Ecto neural progenitor cell (in vitro differentiated cells): Measurements from ENCODE around the gene SLPI.
A peak's percentile ranks its signal among the peaks of the same experiment; 100 is the strongest.

Source experiments
- DNase-seq: peaks from one replicate; pipeline ENCODE4 v3.0.0-alpha.2; 2018; ENCODE audit warnings: low spot score

SLPI gene

DNA sequence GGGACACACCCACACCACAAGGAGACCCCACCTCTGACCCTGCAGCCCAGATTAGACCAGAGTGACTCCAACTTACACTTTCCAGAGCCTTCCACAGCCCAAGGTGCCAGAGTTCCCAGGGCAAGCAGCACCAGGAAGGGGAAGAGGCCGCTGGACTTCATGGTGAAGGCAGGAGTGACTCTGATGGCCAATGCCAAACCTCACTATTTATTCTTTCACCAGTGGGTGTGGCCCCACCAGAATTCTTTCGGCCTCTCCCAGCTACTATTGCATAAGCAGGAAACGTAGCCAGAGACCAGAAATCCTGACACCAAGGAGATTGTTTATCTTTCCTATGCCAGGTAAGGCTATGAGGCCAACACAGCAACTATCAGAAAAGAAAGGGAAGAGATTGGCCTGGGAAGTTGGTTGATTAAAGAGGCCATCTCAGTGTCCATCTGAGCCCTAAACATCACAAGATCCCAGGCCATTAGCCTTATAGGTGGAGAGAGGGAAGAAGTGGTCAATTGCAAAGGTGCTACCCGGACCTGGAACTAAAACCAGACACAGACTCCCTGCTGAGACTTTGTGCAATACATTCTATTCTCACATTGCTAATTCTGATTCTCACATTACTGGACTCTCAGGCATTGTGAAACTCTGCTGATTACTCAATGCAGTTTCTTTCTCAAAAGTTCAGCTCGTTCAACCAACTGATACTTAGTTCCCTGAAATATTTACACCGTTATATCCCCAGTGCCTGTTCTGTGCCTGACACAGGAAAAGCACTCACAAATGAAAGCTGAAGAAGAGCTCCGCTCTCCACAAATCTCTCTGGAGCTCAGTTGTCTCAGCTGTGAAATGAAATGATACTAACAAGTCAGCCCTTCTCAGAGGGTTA lies at the start of gene SLPI:
TSS of gene SLPI (minus strand) at position 182 of the 880 bp plus-strand sequence. CDS start at position 161, 21 bp downstream.
- no peak for DNase-seq

GRCh38 chr20:45303586-45304463 lies 49.5 kb upstream of the SLPI start:
- DNase-seq, result no peak

- DNase-seq, result no peak
Observed at GRCh38 chr20:45301824-45302271, 47.5 kb upstream of the SLPI start.

DNA sequence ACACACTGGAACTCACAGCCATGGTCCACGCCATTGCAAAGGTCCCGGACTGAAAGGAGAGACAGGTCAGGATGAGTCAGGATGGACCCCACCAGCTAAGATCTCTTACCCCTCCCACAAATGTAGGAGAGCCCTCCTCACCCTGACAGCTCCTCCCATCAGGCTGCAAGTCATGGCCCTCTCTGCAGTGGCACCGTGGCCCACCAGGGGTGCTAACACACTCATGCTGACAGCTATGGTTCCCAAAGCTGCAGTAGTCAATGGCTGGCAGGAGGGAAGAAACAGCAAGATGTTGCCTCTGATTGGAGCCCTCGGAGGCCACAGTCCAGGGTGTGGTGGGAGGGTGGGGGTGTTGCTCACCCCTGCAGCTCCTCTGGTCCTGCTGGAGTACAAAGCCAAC lies 46.6 kb upstream of the SLPI start:
- DNase-seq, result peak; percentile 73

DNA sequence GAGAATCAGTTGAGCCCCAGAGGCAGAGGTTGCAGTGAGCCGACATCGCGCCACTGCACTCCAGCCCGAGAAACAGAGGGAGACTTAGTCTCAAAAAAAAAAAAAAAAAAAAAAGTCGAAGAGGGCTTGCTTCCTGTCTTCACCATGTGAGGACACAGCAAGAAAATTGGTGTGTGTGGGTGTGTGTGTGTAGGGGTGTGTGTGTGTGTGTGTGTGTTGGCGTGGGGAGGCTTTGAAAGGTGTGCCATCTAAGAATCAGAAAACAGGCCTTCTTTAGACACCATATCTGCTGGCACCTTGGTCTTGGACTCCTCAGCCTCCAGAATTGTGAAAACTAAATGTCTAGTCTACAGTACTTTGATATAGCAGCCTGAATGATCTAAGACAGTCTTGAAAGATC lies 45.4 kb upstream of the SLPI start:
- no peak for DNase-seq

- DNase-seq, result no peak
Observed at GRCh38 chr20:45297786-45298497, 43.6 kb upstream of the SLPI start.

- no peak for DNase-seq
Observed at GRCh38 chr20:45294659-45295058, 40.3 kb upstream of the SLPI start.

- no peak for DNase-seq
Observed at GRCh38 chr20:45294003-45294368, 39.6 kb upstream of the SLPI start.

GRCh38 chr20:45293041-45294002 lies 39.0 kb upstream of the SLPI start:
- peak; percentile 92 for DNase-seq

GRCh38 chr20:45292343-45292742 lies 38.0 kb upstream of the SLPI start:
- no peak for DNase-seq

DNA sequence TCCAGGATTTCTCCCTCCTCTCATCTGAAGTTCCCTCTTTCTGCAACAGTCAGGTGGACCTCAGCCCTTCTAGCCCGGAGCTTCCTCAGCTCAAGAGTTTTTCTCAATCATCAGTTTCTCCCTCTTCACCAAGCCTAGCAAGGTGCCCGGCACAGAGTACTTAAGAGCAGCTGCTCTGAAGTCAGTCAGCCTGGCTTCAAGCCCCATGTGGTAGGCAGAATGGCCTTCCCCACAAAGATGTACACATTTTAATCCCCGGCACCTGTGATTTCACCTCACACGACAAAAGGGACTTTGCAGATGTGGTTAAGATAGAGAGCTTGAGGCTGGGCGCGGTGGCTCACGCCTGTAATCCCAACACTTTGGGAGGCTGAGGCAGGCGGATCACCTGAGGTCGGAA lies 37.2 kb upstream of the SLPI start:
- DNase-seq, result no peak

DNA sequence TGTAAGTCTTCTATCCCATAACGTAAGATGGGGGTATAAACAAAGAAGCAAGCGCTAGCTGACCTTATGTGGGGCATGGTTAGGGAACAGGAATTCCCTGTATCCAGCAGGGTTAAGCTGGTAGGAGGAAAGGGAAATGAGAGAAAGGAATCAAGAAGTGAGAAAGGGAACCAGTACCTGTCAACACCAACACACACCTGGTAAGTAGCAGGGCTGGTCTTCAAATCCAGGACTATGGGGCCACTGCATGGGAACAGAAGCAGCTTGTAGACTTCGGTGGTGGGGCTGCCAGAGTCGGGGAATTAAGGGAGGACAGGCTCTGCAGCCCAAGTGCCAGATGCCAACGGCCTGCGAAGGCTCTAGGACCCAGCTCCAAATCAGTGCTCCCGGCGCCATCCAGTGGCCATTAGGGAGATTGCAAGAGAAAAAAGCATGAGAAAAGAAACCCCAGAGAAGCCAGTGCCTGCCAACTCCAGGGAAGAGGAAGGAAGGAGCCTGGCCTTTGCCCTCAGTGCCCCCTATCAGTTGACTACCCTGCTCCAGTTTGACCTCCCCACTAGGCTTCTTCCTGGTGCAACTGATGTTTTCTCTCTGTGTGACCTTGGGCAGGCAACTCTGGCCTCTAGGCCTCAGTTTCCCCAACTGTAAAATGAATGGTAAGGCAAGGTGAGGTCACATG lies 36.5 kb upstream of the SLPI start:
- peak; percentile 85 for DNase-seq

DNA sequence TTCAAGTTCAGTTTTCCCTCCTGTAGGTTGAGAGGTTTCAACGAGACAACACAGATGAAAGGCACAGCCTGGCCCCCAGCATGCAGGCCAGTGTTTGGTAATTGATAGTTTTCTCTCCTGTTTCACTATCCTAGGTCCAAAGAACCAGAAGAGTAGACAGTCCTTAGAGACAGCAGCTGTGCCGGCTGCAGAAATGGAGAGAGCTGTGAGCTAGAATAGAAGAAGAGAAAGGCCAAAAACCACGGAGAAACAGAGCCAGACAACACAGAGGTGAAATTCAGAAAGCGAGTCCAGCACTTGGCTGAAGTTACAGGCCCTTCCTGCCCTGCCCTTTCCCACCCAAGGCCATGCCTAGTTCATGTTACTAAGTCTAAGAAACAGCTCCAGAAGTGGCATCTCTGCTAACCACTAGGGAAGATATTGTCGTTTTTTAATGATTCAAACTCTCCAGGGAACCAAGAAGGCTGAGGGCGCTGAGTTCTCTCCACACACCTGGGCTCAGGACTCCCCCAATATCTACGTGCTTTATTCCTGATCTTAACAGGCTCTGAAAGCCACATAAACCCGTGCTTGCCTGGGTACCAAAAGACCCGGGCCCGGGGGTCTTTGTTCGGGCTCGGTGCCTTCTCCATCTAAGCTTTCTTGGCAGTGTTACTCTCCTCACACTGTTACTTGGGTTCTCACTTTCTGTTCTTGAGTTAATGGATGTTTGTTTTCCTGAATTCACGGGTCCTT lies 35.7 kb upstream of the SLPI start:
- DNase-seq, result no peak

DNA sequence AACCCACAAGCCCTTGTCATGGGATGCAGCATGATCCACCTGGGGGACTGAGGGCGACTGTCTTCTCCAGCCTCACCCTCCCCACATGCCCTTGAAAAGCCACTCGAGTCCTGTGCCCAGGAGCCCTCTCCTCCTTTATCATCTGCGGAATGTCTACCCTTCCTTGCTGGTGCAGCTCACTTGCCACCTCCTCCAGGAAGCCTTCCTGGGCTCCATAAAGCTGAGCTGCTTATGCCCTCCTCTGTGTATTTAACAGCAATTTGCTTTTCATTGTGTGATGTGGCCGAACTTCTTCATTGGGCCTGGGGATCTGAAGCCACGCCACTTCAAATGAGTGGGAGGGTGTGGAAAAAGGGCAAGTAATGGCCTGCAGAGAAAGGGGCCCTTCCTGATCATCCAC lies 34.5 kb upstream of the SLPI start:
- no peak for DNase-seq

GRCh38 chr20:45288376-45288775 lies 34.0 kb upstream of the SLPI start:
- DNase-seq, result no peak

GRCh38 chr20:45283551-45284057 lies 29.2 kb upstream of the SLPI start:
- no peak for DNase-seq

DNA sequence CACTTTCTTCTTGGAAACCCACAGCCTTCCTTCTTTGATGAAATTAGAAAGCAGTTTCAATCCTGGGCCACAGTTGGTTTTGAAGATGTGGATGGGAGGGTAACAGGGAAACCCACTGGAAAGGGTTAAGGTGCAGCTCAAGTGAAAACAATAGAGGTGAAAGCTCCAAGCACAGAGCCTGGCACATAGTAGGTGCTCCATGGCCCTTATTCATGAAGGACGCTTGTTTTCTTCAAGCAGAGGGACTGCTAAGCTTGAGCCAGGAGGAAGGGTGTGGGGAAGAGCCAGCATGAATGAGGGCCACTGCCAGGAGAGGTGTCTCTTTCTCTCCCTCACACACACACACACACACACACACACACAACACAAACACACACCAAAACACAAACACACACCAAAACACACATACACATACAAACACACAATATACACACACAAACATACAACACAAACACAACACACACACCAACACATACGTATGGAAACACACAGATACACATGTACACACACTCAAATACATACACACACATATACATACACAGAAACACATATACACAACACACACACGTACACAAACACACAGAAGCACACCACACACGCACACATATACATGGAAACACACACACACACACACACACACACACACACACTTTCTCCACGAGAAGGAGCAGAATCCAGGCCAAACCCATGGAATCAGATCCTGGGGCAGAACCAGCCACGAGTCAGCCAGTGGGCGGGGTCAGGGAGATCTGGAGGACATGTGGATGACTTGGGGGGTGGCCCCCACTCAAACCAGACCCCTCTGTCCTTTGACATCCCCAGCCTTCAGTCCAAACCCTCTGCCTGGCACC lies 28.6 kb upstream of the SLPI start:
- no peak for DNase-seq

GRCh38 chr20:45279992-45280391 lies 25.6 kb upstream of the SLPI start:
- DNase-seq, result no peak

DNA sequence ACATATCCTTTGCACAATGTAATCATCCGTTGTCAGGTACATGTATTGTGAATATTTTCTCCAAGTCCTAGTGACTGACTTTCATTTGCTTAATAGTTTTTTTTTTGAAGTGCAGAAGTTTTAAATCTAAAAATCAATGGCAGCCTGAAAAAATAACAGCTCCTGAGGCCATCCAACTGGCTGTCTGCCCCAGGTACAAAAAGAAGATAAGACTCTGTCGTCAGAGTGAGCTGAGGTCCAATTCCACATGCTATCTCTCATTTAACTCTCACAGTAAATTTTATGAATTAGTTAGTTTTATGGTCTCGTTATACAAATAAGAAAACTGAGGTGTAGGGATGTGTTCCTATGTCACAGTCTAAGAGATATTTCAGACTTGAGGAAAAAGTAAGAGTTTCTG lies 21.0 kb upstream of the SLPI start:
- no peak for DNase-seq
